ENCODE data around the gene MRPL16.
"Not testable (repeated sequence)": the region's sequence is repeated elsewhere in the genome, so short reads cannot be mapped to it uniquely, and the experiment has no call there.

Gene MRPL16

GRCh38 chr11:59810911-59811259 is 307 bp upstream of the MRPL16 start:
- no peak for FAIRE-seq

GRCh38 chr11:59807047-59807610 is 3.4 kb downstream of the MRPL16 start:
- FAIRE-seq = no peak

GRCh38 chr11:59804061-59804460 is 6.5 kb downstream of the MRPL16 start:
- no peak for FAIRE-seq

- peak; percentile 85 for FAIRE-seq
These were observed 7.9 kb downstream of the MRPL16 start for GRCh38 chr11:59802639-59803176.

GRCh38 chr11:59801981-59802638 is 8.5 kb downstream of the MRPL16 start:
- no peak for FAIRE-seq

GRCh38 chr11:59801160-59801706 is 9.3 kb downstream of the MRPL16 start:
- no peak for FAIRE-seq

- FAIRE-seq = no peak
These were observed 10.1 kb downstream of the MRPL16 start for GRCh38 chr11:59800390-59801025.

GRCh38 chr11:59794417-59794816 is 16.2 kb downstream of the MRPL16 start:
- FAIRE-seq = no peak

GRCh38 chr11:59792507-59792906 is 18.1 kb downstream of the MRPL16 start:
- FAIRE-seq = no peak

- no peak for FAIRE-seq
These were observed 18.9 kb downstream of the MRPL16 start for GRCh38 chr11:59791639-59792038.

- no peak for FAIRE-seq
These were observed 22.8 kb downstream of the MRPL16 start for GRCh38 chr11:59787816-59788215.

- no peak for FAIRE-seq
These were observed 23.4 kb downstream of the MRPL16 start for GRCh38 chr11:59787255-59787588.

- no peak for FAIRE-seq
These were observed 24.8 kb downstream of the MRPL16 start for GRCh38 chr11:59785818-59786217.

GRCh38 chr11:59784441-59784840 is 26.1 kb downstream of the MRPL16 start:
- not testable (repeated sequence) for FAIRE-seq

GRCh38 chr11:59783632-59784090 is 26.9 kb downstream of the MRPL16 start:
- no peak for FAIRE-seq

- FAIRE-seq = no peak
These were observed 28.5 kb downstream of the MRPL16 start for GRCh38 chr11:59782080-59782479.

- FAIRE-seq = no peak
These were observed 31.1 kb downstream of the MRPL16 start for GRCh38 chr11:59779487-59779886.

- no peak for FAIRE-seq
These were observed 32.5 kb downstream of the MRPL16 start for GRCh38 chr11:59778122-59778521.

GRCh38 chr11:59777104-59777503 is 33.5 kb downstream of the MRPL16 start:
- FAIRE-seq = no peak

GRCh38 chr11:59776210-59777066 is 34.1 kb downstream of the MRPL16 start:
- FAIRE-seq = no peak

- no peak for FAIRE-seq
These were observed 37.5 kb downstream of the MRPL16 start for GRCh38 chr11:59773083-59773440.

GRCh38 chr11:59771605-59772004 is 39.0 kb downstream of the MRPL16 start:
- no peak for FAIRE-seq

GRCh38 chr11:59770869-59771268 is 39.7 kb downstream of the MRPL16 start:
- no peak for FAIRE-seq
